Neuronal stem cell (in vitro differentiated cells): Measurements from ENCODE around the gene RNF17. TPM values are rescaled to one million over a fixed set of nuclear protein-coding genes. Genes with fewer than 3 reads are reported as not detected.

ENCODE experiments used
- DNase-seq: peaks from one replicate; pipeline ENCODE4 v3.0.0-alpha.2; 2013; ENCODE audit warnings: low spot score
- H2AFZ ChIP-seq: one replicate; pipeline ENCODE4 v1.6.1; 2013; ENCODE audit warnings: mild to moderate bottlenecking, low read length, inconsistent platforms
- H2AK5ac ChIP-seq: 2 replicates; pipeline ENCODE4 v1.6.1; 2013; ENCODE audit warnings: low read depth, mild to moderate bottlenecking, inconsistent platforms, low read length, moderate library complexity, mixed read lengths
- H2BK120ac ChIP-seq: 2 replicates; pipeline ENCODE4 v1.6.1; 2013; ENCODE audit warnings: low read depth, mild to moderate bottlenecking, inconsistent platforms, low read length, moderate library complexity, mixed read lengths
- H2BK12ac ChIP-seq: one replicate; pipeline ENCODE4 v1.6.1; 2013; ENCODE audit warnings: low read length, inconsistent platforms
- H2BK15ac ChIP-seq: 2 replicates; pipeline ENCODE4 v1.6.1; 2013; ENCODE audit warnings: mild to moderate bottlenecking, low read length, inconsistent platforms, mixed read lengths
- H2BK5ac ChIP-seq: one replicate; pipeline ENCODE4 v1.6.1; 2013; ENCODE audit warnings: inconsistent platforms, mild to moderate bottlenecking, low read length, moderate library complexity
- H3K14ac ChIP-seq: one replicate; pipeline ENCODE4 v1.6.1; 2013; ENCODE audit warnings: low read length, inconsistent platforms
- H3K18ac ChIP-seq: 2 replicates; pipeline ENCODE4 v1.6.1; 2013; ENCODE audit warnings: low read length, inconsistent platforms
- H3K23ac ChIP-seq: 2 replicates; pipeline ENCODE4 v1.6.1; 2013; ENCODE audit warnings: low read depth, mild to moderate bottlenecking, mixed read lengths, low read length, inconsistent platforms; ENCODE audit not compliant: poor library complexity
- H3K27ac ChIP-seq: replicated peaks from 3 replicates; pipeline ENCODE4 v1.5.1; 2013; ENCODE audit warnings: low read length, inconsistent platforms
- H3K27me3 ChIP-seq, 3 experiments: 2 replicates each; pipeline ENCODE4 v1.6.1; 2013; ENCODE audit warnings: low read length in 3 of 3, mild to moderate bottlenecking in 2 of 3, inconsistent platforms in 1 of 3, low read depth in 1 of 3, mixed read lengths in 1 of 3, moderate library complexity in 1 of 3; ENCODE audit not compliant: control insufficient read depth in 3 of 3, insufficient read depth in 3 of 3
- H3K36me3 ChIP-seq, 2 donors: replicated peaks in 1 of 2; 2 replicates each; pipeline ENCODE4 v1.6.1; 2013; ENCODE audit warnings: low read length in 2 of 2; ENCODE audit not compliant: control insufficient read depth in 2 of 2, insufficient read depth in 2 of 2
- H3K4ac ChIP-seq: 2 replicates; pipeline ENCODE4 v1.6.1; 2013; ENCODE audit warnings: inconsistent platforms, mild to moderate bottlenecking, low read length, moderate library complexity
- H3K4me1 ChIP-seq, 2 donors: 1 replicate in 1 of 2; 2 replicates in 1 of 2; pipeline ENCODE4 v1.6.1; 2013; ENCODE audit warnings: low read length in 2 of 2, low read depth in 1 of 2; ENCODE audit not compliant: control insufficient read depth in 2 of 2, insufficient read depth in 1 of 2
- H3K4me2 ChIP-seq: one replicate; pipeline ENCODE4 v1.6.1; 2013; ENCODE audit warnings: mild to moderate bottlenecking, low read length, inconsistent platforms; ENCODE audit not compliant: insufficient read depth, poor library complexity, severe bottlenecking
- H3K4me3 ChIP-seq, 2 donors: 2 replicates each; pipeline ENCODE4 v1.5.1; 2013; ENCODE audit warnings: low read length in 2 of 2, mild to moderate bottlenecking in 2 of 2, inconsistent platforms in 1 of 2, moderate library complexity in 1 of 2
- H3K79me1 ChIP-seq: one replicate; pipeline ENCODE4 v1.6.1; 2013; ENCODE audit warnings: low read depth, mild to moderate bottlenecking, inconsistent platforms, low read length, moderate library complexity
- H3K9ac ChIP-seq: one replicate; pipeline ENCODE4 v1.6.1; 2013; ENCODE audit warnings: mild to moderate bottlenecking, low read depth, low read length, inconsistent platforms; ENCODE audit not compliant: poor library complexity
- H3K9me3 ChIP-seq, 2 donors: replicated peaks in 1 of 2; 2 replicates each; pipeline versions ENCODE3 to v1.6.1; 2013; ENCODE audit warnings: low read length in 2 of 2, mild to moderate bottlenecking in 2 of 2, inconsistent platforms in 1 of 2, low read depth in 1 of 2, mixed read lengths in 1 of 2, moderate library complexity in 1 of 2; ENCODE audit not compliant: control insufficient read depth in 2 of 2, insufficient read depth in 1 of 2
- H4K8ac ChIP-seq: one replicate; pipeline ENCODE4 v1.6.1; 2013; ENCODE audit warnings: low read depth, mild to moderate bottlenecking, inconsistent platforms, low read length, moderate library complexity
- H4K91ac ChIP-seq: one replicate; pipeline ENCODE4 v1.6.1; 2013; ENCODE audit warnings: low read length, low read depth, mild to moderate bottlenecking, inconsistent platforms; ENCODE audit not compliant: poor library complexity
- WGBS, 2 donors: extraction: QIAGEN DNeasy Blood & Tissue Kit; methylation state at CpG; one replicate each; pipeline ENCODE4 v1.1.7; 2013; ENCODE audit warnings: missing lambda C conversion rate in 2 of 2, mixed read lengths in 1 of 2; ENCODE audit not compliant: insufficient read length in 2 of 2, insufficient replicate concordance in 1 of 2; ENCODE audit errors: extremely low coverage in 2 of 2; 5-methylcytosine and 5-hydroxymethylcytosine counted together
- polyA plus RNA-seq, 2 experiments: library from polyadenylated mRNA; stranded (reverse); fragments of 200-250 nt; gene quantifications; one replicate each; pipeline ENCODE4 v1.2.3, GENCODE V29; 2013

The RNF17 gene
- not detected for polyA plus RNA-seq (2013, experiment 1 of 2)
- not detected for polyA plus RNA-seq (2013, experiment 2 of 2)

GRCh38 chr13:24763596-24764275 lies at the start of gene RNF17:
RNF17 (plus strand) TSS chr13:24764169; CDS start chr13:24764204, 35 bp downstream.
- H2AK5ac ChIP-seq, result no peak within 1 kb of the TSS
- no peak within 1 kb of the TSS for H4K8ac ChIP-seq
- no peak within 1 kb of the TSS for H2BK120ac ChIP-seq
- H2BK15ac ChIP-seq, result no peak within 1 kb of the TSS
- no peak within 1 kb of the TSS for H4K91ac ChIP-seq
- no peak within 1 kb of the TSS for H3K4me2 ChIP-seq
- no CpG with 5 or more reads among the region's 28 CpGs for WGBS, 2 donors
- no peak within 1 kb of the TSS for H2AFZ ChIP-seq
- H3K9ac ChIP-seq, result no peak within 1 kb of the TSS
- no peak for DNase-seq
- no peak within 1 kb of the TSS for H2BK5ac ChIP-seq
- no peaks in the 10 kb centered on the region for H3K9me3 ChIP-seq
- H3K27ac ChIP-seq, result no peak within 1 kb of the TSS
- H3K4me1 ChIP-seq, result no peaks in the 10 kb centered on the region
- no peak within 1 kb of the TSS for H3K4ac ChIP-seq
- H3K36me3 ChIP-seq, result no peaks in the 10 kb centered on the region
- H3K18ac ChIP-seq, result no peak within 1 kb of the TSS
- H3K4me3 ChIP-seq, result no peak within 1 kb of the TSS
- H2BK12ac ChIP-seq, result no peak within 1 kb of the TSS
- no peak within 1 kb of the TSS for H3K23ac ChIP-seq
- H3K79me1 ChIP-seq, result no peaks in the 10 kb centered on the region
- H3K14ac ChIP-seq, result peak within 1 kb of the TSS; percentile 63
- H3K27me3 ChIP-seq, result no peaks in the 10 kb centered on the region

GRCh38 chr13:24716011-24716410 lies 48.0 kb upstream of the RNF17 start:
- H3K27me3 ChIP-seq, result no peaks in the 10 kb centered on the region
- no peak overlapping the region for H2BK5ac ChIP-seq
- no peak overlapping the region for H4K8ac ChIP-seq
- no peak overlapping the region for H4K91ac ChIP-seq
- DNase-seq, result no peak
- no peaks in the 10 kb centered on the region for H3K9me3 ChIP-seq
- H3K79me1 ChIP-seq, result no peaks in the 10 kb centered on the region
- no peak overlapping the region for H3K4me2 ChIP-seq
- H2AK5ac ChIP-seq, result no peak overlapping the region
- no peak overlapping the region for H3K18ac ChIP-seq
- H3K14ac ChIP-seq, result no peak overlapping the region
- no peaks in the 10 kb centered on the region for H3K4me1 ChIP-seq
- H3K23ac ChIP-seq, result no peak overlapping the region
- no peak overlapping the region for H2BK15ac ChIP-seq
- H2AFZ ChIP-seq, result no peak overlapping the region
- H3K4me3 ChIP-seq, result no peak overlapping the region
- H3K27ac ChIP-seq, result no peak overlapping the region
- WGBS, 2 donors, result no CpG with 5 or more reads among the region's 5 CpGs
- no peak overlapping the region for H3K9ac ChIP-seq
- no peak overlapping the region for H2BK12ac ChIP-seq
- no peaks in the 10 kb centered on the region for H3K36me3 ChIP-seq
- no peak overlapping the region for H2BK120ac ChIP-seq
- H3K4ac ChIP-seq, result no peak overlapping the region

- H2BK12ac ChIP-seq, result no peak overlapping the region
- H3K18ac ChIP-seq, result no peak overlapping the region
- no peak overlapping the region for H3K4me3 ChIP-seq
- no peak overlapping the region for H2AK5ac ChIP-seq
- H2BK15ac ChIP-seq, result no peak overlapping the region
- H3K27me3 ChIP-seq, result no peaks in the 10 kb centered on the region
- no peak overlapping the region for H3K14ac ChIP-seq
- no peak overlapping the region for H3K27ac ChIP-seq
- no peaks in the 10 kb centered on the region for H3K36me3 ChIP-seq
- H3K79me1 ChIP-seq, result no peaks in the 10 kb centered on the region
- H3K4me1 ChIP-seq, result no peaks in the 10 kb centered on the region
- H3K23ac ChIP-seq, result no peak overlapping the region
- H3K9ac ChIP-seq, result no peak overlapping the region
- H2BK120ac ChIP-seq, result no peak overlapping the region
- WGBS, 2 donors, result no CpG with 5 or more reads among the region's 7 CpGs
- H3K4me2 ChIP-seq, result no peak overlapping the region
- H2BK5ac ChIP-seq, result no peak overlapping the region
- H2AFZ ChIP-seq, result no peak overlapping the region
- H4K8ac ChIP-seq, result no peak overlapping the region
- no peaks in the 10 kb centered on the region for H3K9me3 ChIP-seq
- DNase-seq, result no peak
- H3K4ac ChIP-seq, result no peak overlapping the region
- H4K91ac ChIP-seq, result no peak overlapping the region
Observed at GRCh38 chr13:24716446-24716845, 47.5 kb upstream of the RNF17 start.

GRCh38 chr13:24717217-24717616 lies 46.8 kb upstream of the RNF17 start:
- Histone ChIP-seq H3K14ac (no peak overlapping the region), H3K27me3 (no peaks in the 10 kb centered on the region), H3K18ac (no peak overlapping the region), H2BK120ac (no peak overlapping the region), H2BK15ac (no peak overlapping the region), H3K9me3 (no peaks in the 10 kb centered on the region), H3K23ac (no peak overlapping the region), H3K4me1 (no peaks in the 10 kb centered on the region), H2BK12ac (no peak overlapping the region), H3K4ac (no peak overlapping the region), H3K79me1 (no peaks in the 10 kb centered on the region), H2AK5ac (no peak overlapping the region), H3K4me3 (no peak overlapping the region), H2AFZ (no peak overlapping the region), H3K36me3 (no peaks in the 10 kb centered on the region), H4K8ac (no peak overlapping the region), H2BK5ac (no peak overlapping the region), H4K91ac (no peak overlapping the region), H3K27ac (no peak overlapping the region), H3K4me2 (no peak overlapping the region), H3K9ac (no peak overlapping the region)
- no peak for DNase-seq
- WGBS, 2 donors, result no CpG with 5 or more reads among the region's 4 CpGs
